ENCODE data around the gene SMIM41.

- TF ChIP-seq CTCF (IDR thresholded peaks at IDR 0.05), result no peak
- TF ChIP-seq EP300 (IDR thresholded peaks at IDR 0.05), result no peak
- TF ChIP-seq CHD2 (IDR thresholded peaks at IDR 0.05; ENCODE audit: low read length, partially characterized antibody), result no peak
Measured at GRCh38 chr12:52046859-52047258, 32.6 kb upstream of the SMIM41 start.
